ENCODE data around the gene CFAP54. TPM values are rescaled to one million over a fixed set of nuclear protein-coding genes. Genes with fewer than 3 reads are reported as not detected.

Gene CFAP54
- total RNA-seq, 1 donor from 2014 or later: 1.1 TPM

DNA sequence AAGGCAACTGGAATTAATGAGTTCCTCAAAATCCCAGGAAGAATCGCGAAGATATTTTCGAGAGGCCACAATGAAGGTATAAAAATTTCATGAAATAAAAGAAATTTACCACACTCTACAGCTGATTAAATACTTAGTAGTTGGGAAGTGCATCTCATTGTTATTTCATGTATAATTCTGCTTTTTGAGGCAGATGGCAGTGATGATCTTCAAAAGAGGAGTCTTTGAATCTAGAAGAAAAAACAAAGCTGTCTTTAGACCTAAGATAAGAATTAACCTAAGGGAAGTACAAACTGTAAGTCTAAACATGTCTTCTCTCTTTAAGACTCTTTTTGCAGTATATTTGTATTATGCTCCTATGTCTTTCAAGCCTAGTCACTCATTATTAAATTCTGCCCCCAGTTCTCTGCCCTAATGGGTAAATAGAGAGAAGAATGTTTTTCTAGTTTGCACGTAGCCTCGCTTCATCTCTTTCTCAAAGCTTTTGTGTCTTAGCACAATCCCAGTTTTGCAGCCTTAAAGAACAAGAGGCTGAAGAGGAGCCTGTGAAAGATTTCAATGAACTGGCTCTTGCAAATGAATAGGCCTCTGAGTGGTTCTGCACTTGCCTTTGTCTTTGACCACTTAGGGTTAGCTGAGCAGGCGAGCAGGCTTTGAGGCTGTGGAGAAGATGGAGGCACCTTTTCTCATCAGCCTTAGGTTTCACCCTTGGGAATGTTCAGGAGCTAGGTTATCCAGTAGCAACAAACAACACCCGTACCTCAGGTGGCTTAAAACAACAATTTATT lies 32.7 kb downstream of the CFAP54 start:
- no peak overlapping the region for H3K4me3 ChIP-seq (ENCODE audit: insufficient read depth, low read depth, low read length)

DNA sequence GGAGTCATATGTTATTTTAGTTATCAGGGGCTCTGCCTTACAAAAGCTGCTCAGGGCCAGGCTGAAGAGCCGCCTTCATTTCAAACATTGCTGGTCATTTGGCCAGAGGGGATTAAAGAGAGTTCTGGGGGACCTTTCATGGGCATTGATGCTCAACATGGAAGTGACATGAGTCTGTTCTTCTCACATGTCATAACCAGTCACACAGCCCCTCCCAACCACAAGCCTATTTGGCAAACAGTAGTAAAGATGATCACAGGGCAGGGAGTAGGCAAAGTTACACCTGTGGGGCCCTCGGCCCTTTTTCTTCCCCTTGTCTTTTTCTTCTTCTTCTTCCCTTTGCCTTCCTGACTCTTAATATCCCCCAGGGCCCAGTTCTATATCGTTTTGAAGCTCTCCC lies 33.3 kb downstream of the CFAP54 start:
- no peaks in the 10 kb centered on the region for H3K9me3 ChIP-seq (ENCODE audit: insufficient read depth, low read depth, low read length)
- no peak overlapping the region for H3K27ac Mint-ChIP-seq (ENCODE audit: unreplicated experiment)
- DNase-seq (ENCODE audit: low read depth): no peak

More for the DNA sequence above, 32.7 kb downstream of the CFAP54 start:
- Mint-ChIP-seq H3K4me3 (ENCODE audit: unreplicated experiment) (no peak overlapping the region), H3K4me1 (ENCODE audit: low read depth, unreplicated experiment) (peaks cover 8% of the 10 kb centered on the region), H3K9me3 (ENCODE audit: unreplicated experiment) (no peaks in the 10 kb centered on the region), H3K27ac (ENCODE audit: unreplicated experiment) (no peak overlapping the region), H3K36me3 (ENCODE audit: low read depth, unreplicated experiment) (no peaks in the 10 kb centered on the region), H3K27me3 (ENCODE audit: low read depth, unreplicated experiment) (no peaks in the 10 kb centered on the region)
- FAIRE-seq (no peak), DNase-seq (ENCODE audit: low read depth) (no peak)
- no peaks in the 10 kb centered on the region for H3K27me3 ChIP-seq (ENCODE audit: insufficient read depth, low read length)
- no peaks in the 10 kb centered on the region for H3K79me2 ChIP-seq (ENCODE audit: insufficient read depth, low read length)
- H3K27ac ChIP-seq (ENCODE audit: low read depth, low read length): no peak overlapping the region
- H3K4me1 ChIP-seq (ENCODE audit: insufficient read depth, low read length): no peaks in the 10 kb centered on the region
- no peak overlapping the region for H2AFZ ChIP-seq (ENCODE audit: low read depth, low read length)
- no peak overlapping the region for H3K4me2 ChIP-seq (ENCODE audit: low read length)
- no peaks in the 10 kb centered on the region for H4K20me1 ChIP-seq (ENCODE audit: insufficient read depth, low read length)
- TF ChIP-seq, protein P1, sequence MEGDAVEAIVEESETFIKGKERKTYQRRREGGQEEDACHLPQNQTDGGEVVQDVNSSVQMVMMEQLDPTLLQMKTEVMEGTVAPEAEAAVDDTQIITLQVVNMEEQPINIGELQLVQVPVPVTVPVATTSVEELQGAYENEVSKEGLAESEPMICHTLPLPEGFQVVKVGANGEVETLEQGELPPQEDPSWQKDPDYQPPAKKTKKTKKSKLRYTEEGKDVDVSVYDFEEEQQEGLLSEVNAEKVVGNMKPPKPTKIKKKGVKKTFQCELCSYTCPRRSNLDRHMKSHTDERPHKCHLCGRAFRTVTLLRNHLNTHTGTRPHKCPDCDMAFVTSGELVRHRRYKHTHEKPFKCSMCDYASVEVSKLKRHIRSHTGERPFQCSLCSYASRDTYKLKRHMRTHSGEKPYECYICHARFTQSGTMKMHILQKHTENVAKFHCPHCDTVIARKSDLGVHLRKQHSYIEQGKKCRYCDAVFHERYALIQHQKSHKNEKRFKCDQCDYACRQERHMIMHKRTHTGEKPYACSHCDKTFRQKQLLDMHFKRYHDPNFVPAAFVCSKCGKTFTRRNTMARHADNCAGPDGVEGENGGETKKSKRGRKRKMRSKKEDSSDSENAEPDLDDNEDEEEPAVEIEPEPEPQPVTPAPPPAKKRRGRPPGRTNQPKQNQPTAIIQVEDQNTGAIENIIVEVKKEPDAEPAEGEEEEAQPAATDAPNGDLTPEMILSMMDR (IDR thresholded peaks at IDR 0.05; ENCODE audit: insufficient read depth, low read depth, low read length): no peak
- TF ChIP-seq EZH2 (IDR thresholded peaks at IDR 0.05; ENCODE audit: insufficient read depth, low read length): no peak
- no peaks in the 10 kb centered on the region for H3K36me3 ChIP-seq (ENCODE audit: insufficient read depth, low read length)
- no peak overlapping the region for H3K9ac ChIP-seq (ENCODE audit: low read length)
- H3K9me3 ChIP-seq (ENCODE audit: insufficient read depth, low read depth, low read length): no peaks in the 10 kb centered on the region

More for the DNA sequence above, 33.3 kb downstream of the CFAP54 start:
- no peak overlapping the region for H3K9ac ChIP-seq (ENCODE audit: low read length)
- Mint-ChIP-seq H3K4me1 (ENCODE audit: low read depth, unreplicated experiment) (peaks cover 8% of the 10 kb centered on the region), H3K4me3 (ENCODE audit: unreplicated experiment) (no peak overlapping the region), H3K36me3 (ENCODE audit: low read depth, unreplicated experiment) (no peaks in the 10 kb centered on the region), H3K9me3 (ENCODE audit: unreplicated experiment) (no peaks in the 10 kb centered on the region), H3K27me3 (ENCODE audit: low read depth, unreplicated experiment) (no peaks in the 10 kb centered on the region)
- no peak overlapping the region for H3K4me2 ChIP-seq (ENCODE audit: low read length)
- H3K79me2 ChIP-seq (ENCODE audit: insufficient read depth, low read length): no peaks in the 10 kb centered on the region
- no peak overlapping the region for H2AFZ ChIP-seq (ENCODE audit: low read depth, low read length)
- no peak overlapping the region for H3K27ac ChIP-seq (ENCODE audit: low read depth, low read length)
- no peak overlapping the region for H3K4me3 ChIP-seq (ENCODE audit: insufficient read depth, low read depth, low read length)
- H3K36me3 ChIP-seq (ENCODE audit: insufficient read depth, low read length): no peaks in the 10 kb centered on the region
- no peaks in the 10 kb centered on the region for H3K4me1 ChIP-seq (ENCODE audit: insufficient read depth, low read length)
- no peaks in the 10 kb centered on the region for H4K20me1 ChIP-seq (ENCODE audit: insufficient read depth, low read length)
- TF ChIP-seq EZH2 (IDR thresholded peaks at IDR 0.05; ENCODE audit: insufficient read depth, low read length): no peak
- TF ChIP-seq, protein P1 (IDR thresholded peaks at IDR 0.05; ENCODE audit: insufficient read depth, low read depth, low read length): no peak
- H3K27me3 ChIP-seq (ENCODE audit: insufficient read depth, low read length): no peaks in the 10 kb centered on the region
- no peak for FAIRE-seq
